ENCODE data around the gene AHCTF1. TPM values are rescaled to one million over a fixed set of nuclear protein-coding genes. Genes with fewer than 3 reads are reported as not detected.

The AHCTF1 gene
- total RNA-seq, 1 experiment from 2014 or later, result 25.9 TPM

Other genes starting within 250 kb of the AHCTF1 start
- 51.1 and 76.6 TPM in 2 replicates for gene SCCPDH, start 207.5 kb downstream of the AHCTF1 start, total RNA-seq (2014; rRNA removed; shearing (Covaris generic); ENCODE audit: low replicate concordance)
- gene ZNF695, start 76.1 kb upstream of the AHCTF1 start, total RNA-seq (2014; rRNA removed; shearing (Covaris generic); ENCODE audit: low replicate concordance), result 6.1 and 9.0 TPM in 2 replicates
- gene ZNF670, start 146.9 kb upstream of the AHCTF1 start, total RNA-seq (2014; rRNA removed; shearing (Covaris generic); ENCODE audit: low replicate concordance), result 5.2 and 10.5 TPM in 2 replicates
- gene ZNF669, start 172.4 kb upstream of the AHCTF1 start, total RNA-seq (2014; rRNA removed; shearing (Covaris generic); ENCODE audit: low replicate concordance), result 11.6 and 16.8 TPM in 2 replicates
- gene ZNF124, start 240.1 kb upstream of the AHCTF1 start, total RNA-seq (2014; rRNA removed; shearing (Covaris generic); ENCODE audit: low replicate concordance), result 56.8 and 82.3 TPM in 2 replicates

Data from MG63 (cell line).